HCT116 (cell line): Measurements from ENCODE around the gene SLX1A.
"Not testable (repeated sequence)": the region's sequence is repeated elsewhere in the genome, so short reads cannot be mapped to it uniquely, and the experiment has no call there.

Source experiments
- CBX3 ChIP-seq: IDR thresholded peaks from 2 replicates; pipeline ENCODE4 v1.6.1; 2012; ENCODE audit warnings: low read depth
- CTCF ChIP-seq, 3 experiments: fragments of 200-600 bp in 1 of 3; sonication (generic) in 1 of 3; IDR thresholded peaks in 2 of 3; conservative IDR thresholded peaks in 1 of 3; 2 replicates each; pipeline ENCODE4 v1.5.1; 2012 to 2017; ENCODE audit warnings: low read depth in 2 of 3, low read length in 2 of 3, antibody characterized with exemption in 1 of 3, borderline replicate concordance in 1 of 3, control low read depth in 1 of 3, mild to moderate bottlenecking in 1 of 3, mixed read lengths in 1 of 3, mixed run types in 1 of 3, moderate library complexity in 1 of 3; ENCODE audit not compliant: insufficient read depth in 1 of 3
- EZH2 ChIP-seq: fragments of 200-600 bp; sonication (generic); IDR thresholded peaks from 2 replicates; pipeline ENCODE4 v1.6.1; 2017; ENCODE audit warnings: antibody characterized with exemption, mixed run types
- EZH2phosphoT487 ChIP-seq: fragments of 200-600 bp; IDR thresholded peaks from 2 replicates; pipeline ENCODE4 v1.6.1; 2018; ENCODE audit warnings: antibody characterized with exemption, borderline replicate concordance
- POLR2A ChIP-seq: IDR thresholded peaks from 2 replicates; pipeline ENCODE4 v1.7.0; 2011; ENCODE audit warnings: borderline replicate concordance; ENCODE audit not compliant: insufficient read depth, insufficient read length; ENCODE audit errors: extremely low read depth
- POLR2AphosphoS5 ChIP-seq: IDR thresholded peaks from 2 replicates; pipeline ENCODE4 v1.6.1; 2011; ENCODE audit warnings: mild to moderate bottlenecking, low read depth, low read length, moderate library complexity
- RAD21 ChIP-seq: IDR thresholded peaks from 2 replicates; pipeline ENCODE4 v1.6.1; 2012; ENCODE audit warnings: low read depth, mild to moderate bottlenecking
- YY1 ChIP-seq: IDR thresholded peaks from 2 replicates; pipeline ENCODE4 v1.6.1; 2011; ENCODE audit warnings: low read length, low read depth, moderate library complexity, mild to moderate bottlenecking; ENCODE audit not compliant: insufficient replicate concordance; ENCODE audit errors: extremely low read depth
- ZBTB33 ChIP-seq: IDR thresholded peaks from 2 replicates; pipeline ENCODE4 v1.6.1; 2011; ENCODE audit warnings: mild to moderate bottlenecking, low read length, moderate library complexity; ENCODE audit not compliant: insufficient replicate concordance; ENCODE audit errors: extremely low read depth

- not testable (repeated sequence) for TF ChIP-seq CTCF (IDR thresholded peaks at IDR 0.05 in 2 of 3, conservative IDR thresholded peaks at IDR 0.05 in 1 of 3; ENCODE audit: borderline replicate concordance in 1 of 3, insufficient read depth in 1 of 3, low read depth in 2 of 3, low read length in 2 of 3); YY1; EZH2; POLR2A; RAD21; EZH2phosphoT487; CBX3; ZBTB33; POLR2AphosphoS5
Observed at GRCh38 chr16:30206252-30206651, 12.6 kb downstream of the SLX1A start.
